Lung (tissue), 12 donors: ENCODE data around the gene STRN4. TPM values are rescaled to one million over a fixed set of nuclear protein-coding genes. Genes with fewer than 3 reads are reported as not detected.

Source experiments
- ATAC-seq: fragments of 200-7000 bp; cut with Tn5 transposase; one replicate; pipeline ENCODE4 v1.9.1; 2020; ENCODE audit warnings: moderate number of reproducible peaks; ENCODE audit not compliant: insufficient read depth, low FRiP score
- DNase-seq, 3 donors: peaks; one replicate each; pipeline ENCODE4 v3.0.0-alpha.2; 2013 to 2017
- H3K27ac ChIP-seq, 2 donors: one replicate each; pipeline ENCODE4 v1.5.1; 2013; ENCODE audit warnings: mild to moderate bottlenecking in 2 of 2, moderate library complexity in 2 of 2, control low read depth in 1 of 2, inconsistent platforms in 1 of 2, low read depth in 1 of 2, low read length in 1 of 2
- H3K27me3 ChIP-seq, 3 donors: one replicate each; pipeline ENCODE4 v1.5.1; 2013; ENCODE audit warnings: low read length in 2 of 3; ENCODE audit not compliant: control insufficient read depth in 3 of 3, insufficient read depth in 3 of 3
- H3K36me3 ChIP-seq, 4 donors: one replicate each; pipeline ENCODE4 v1.5.1; 2013; ENCODE audit warnings: low read length in 4 of 4, mild to moderate bottlenecking in 1 of 4, moderate library complexity in 1 of 4; ENCODE audit not compliant: control insufficient read depth in 4 of 4, insufficient read depth in 4 of 4
- H3K4me1 ChIP-seq, 5 donors: one replicate each; pipeline ENCODE4 v1.5.1; 2013; ENCODE audit warnings: low read length in 5 of 5, mild to moderate bottlenecking in 2 of 5, moderate library complexity in 1 of 5; ENCODE audit not compliant: control insufficient read depth in 5 of 5, insufficient read depth in 5 of 5
- H3K4me3 ChIP-seq: one replicate; pipeline ENCODE4 v1.5.1; 2013; ENCODE audit warnings: mild to moderate bottlenecking, control low read depth, moderate library complexity
- H3K9ac ChIP-seq, 2 donors: one replicate each; pipeline ENCODE4 v1.5.1; 2013; ENCODE audit warnings: low read length in 2 of 2, control low read depth in 1 of 2; ENCODE audit not compliant: insufficient read depth in 1 of 2
- H3K9me3 ChIP-seq, 4 donors: one replicate each; pipeline ENCODE4 v1.5.1; 2013; ENCODE audit warnings: low read length in 3 of 4, mild to moderate bottlenecking in 1 of 4, moderate library complexity in 1 of 4; ENCODE audit not compliant: control insufficient read depth in 4 of 4, insufficient read depth in 3 of 4
- CTCF ChIP-seq: IDR thresholded peaks from 2 replicates; pipeline ENCODE4 v1.5.1; 2012; ENCODE audit warnings: mild to moderate bottlenecking; ENCODE audit errors: control extremely low read depth, extremely low read depth
- WGBS, 2 donors: extraction: QIAGEN DNeasy Blood & Tissue Kit; methylation state at CpG; one replicate each; pipeline ENCODE4 v1.1.7; 2013; 5-methylcytosine and 5-hydroxymethylcytosine counted together
- polyA plus RNA-seq, 2 donors: library from polyadenylated mRNA; stranded (reverse); fragments of 200-250 nt; gene quantifications; one replicate each; pipeline ENCODE4 v1.2.1, GENCODE V29; 2013
- total RNA-seq, 2 donors: library from RNA; depleted of rRNA in 1 of 2; stranded (reverse); fragments of >200 nt in 1 of 2; gene quantifications; one replicate each; pipeline ENCODE4 v1.2.1, GENCODE V29; 2014 to 2021
- donor health status: control.
- donor health status: control.
- donor health status: Bipolar disorder and iron deficiency.
- donor health status: healthy.
- donor health status: DM: yes; HTN: yes; CAD: no.

The STRN4 gene
- total and polyA plus RNA-seq, 4 donors: 71.6 to 86.8 (median 79.2) TPM

- ATAC-seq: no peak
- no peak for TF ChIP-seq CTCF
- Histone ChIP-seq H3K9me3 (no peaks in the 10 kb centered on the region), H3K4me1 (peaks cover 3 to 15% (median 8%) of the 10 kb centered on the region in 5 donors), H3K27me3 (no peaks in the 10 kb centered on the region), H3K27ac (peak overlapping the region in 1 of 2 donors; percentile 27), H3K4me3 (no peak overlapping the region), H3K9ac (no peak overlapping the region), H3K36me3 (peaks cover 10 to 61% (median 47%) of the 10 kb centered on the region in 4 donors)
- no peak for DNase-seq
- 38 to 76% methylated on average over 11 of the region's 11 CpGs for WGBS, 2 donors
Observed at GRCh38 chr19:46733690-46734292, 12.5 kb downstream of the STRN4 start.

- Histone ChIP-seq H3K36me3 (peaks cover 10 to 60% (median 47%) of the 10 kb centered on the region in 4 donors), H3K9me3 (no peaks in the 10 kb centered on the region), H3K4me1 (peaks cover under 1 to 8% (median 7%) of the 10 kb centered on the region in 5 donors), H3K27ac (peak overlapping the region in 1 of 2 donors; percentile 36), H3K27me3 (no peaks in the 10 kb centered on the region), H3K4me3 (no peak overlapping the region), H3K9ac (no peak overlapping the region)
- no peak for TF ChIP-seq CTCF
- ATAC-seq (no peak), DNase-seq (no peak)
- WGBS, 2 donors: 68 to 82% methylated on average over 23 of the region's 23 CpGs
Observed at GRCh38 chr19:46732966-46733689, 13.1 kb downstream of the STRN4 start.

GRCh38 chr19:46732172-46732938 is 13.9 kb downstream of the STRN4 start:
- DNase-seq (no peak), ATAC-seq (no peak)
- 85% methylated on average over 28 of the region's 28 CpGs for WGBS, 2 donors
- no peaks in the 10 kb centered on the region for H3K27me3 ChIP-seq
- no peak overlapping the region for H3K9ac ChIP-seq
- peaks cover 10 to 60% (median 46%) of the 10 kb centered on the region in 4 donors for H3K36me3 ChIP-seq
- H3K27ac ChIP-seq: peak overlapping the region in 1 of 2 donors; percentile 26
- H3K4me3 ChIP-seq: no peak overlapping the region
- peaks cover 2 to 15% (median 7%) of the 10 kb centered on the region in 5 donors for H3K4me1 ChIP-seq
- no peaks in the 10 kb centered on the region for H3K9me3 ChIP-seq
- TF ChIP-seq CTCF: no peak
